MM.1S (cell line): ENCODE data around the gene PLXNA2.

Source experiments
- DNase-seq: peaks from one replicate; pipeline ENCODE4 v3.0.0-alpha.2; 2015
- H2AFZ ChIP-seq: fragments of 300-600 bp; sonication (generic); 2 replicates; pipeline ENCODE4 v1.6.0; 2016; ENCODE audit warnings: antibody characterized with exemption, low read length
- H3F3A ChIP-seq: fragments of 300-600 bp; sonication (generic); 2 replicates; pipeline ENCODE4 v1.6.1; 2016; ENCODE audit warnings: mild to moderate bottlenecking, antibody characterized with exemption, low read length, moderate library complexity, mixed read lengths; ENCODE audit not compliant: insufficient read depth
- H3K27ac ChIP-seq: fragments of 300-600 bp; sonication (generic); 2 replicates; pipeline ENCODE4 v1.5.1; 2016; ENCODE audit warnings: mild to moderate bottlenecking, low read length
- H3K27me3 ChIP-seq: fragments of 300-600 bp; sonication (generic); replicated peaks from 2 replicates; pipeline ENCODE4 v1.6.0; 2016; ENCODE audit warnings: low read length; ENCODE audit not compliant: insufficient read depth
- H3K36me3 ChIP-seq: fragments of 300-600 bp; sonication (generic); replicated peaks from 2 replicates; pipeline ENCODE4 v1.6.1; 2016; ENCODE audit warnings: mild to moderate bottlenecking, low read length, mixed read lengths; ENCODE audit not compliant: insufficient read depth
- H3K4me1 ChIP-seq: fragments of 300-600 bp; sonication (generic); 2 replicates; pipeline ENCODE4 v1.6.1; 2016; ENCODE audit warnings: low read length, mixed read lengths
- H3K4me2 ChIP-seq: fragments of 300-600 bp; sonication (generic); 2 replicates; pipeline ENCODE4 v1.6.0; 2016; ENCODE audit warnings: low read depth, low read length
- H3K4me3 ChIP-seq: fragments of 300-600 bp; sonication (generic); 2 replicates; pipeline ENCODE4 v1.5.1; 2016; ENCODE audit warnings: low read length, mixed read lengths
- H3K79me2 ChIP-seq: fragments of 300-600 bp; sonication (generic); 2 replicates; pipeline ENCODE4 v1.6.1; 2016; ENCODE audit warnings: mixed run types, low read length, mixed read lengths
- H3K9ac ChIP-seq: fragments of 300-600 bp; sonication (generic); 2 replicates; pipeline ENCODE4 v1.6.1; 2016; ENCODE audit warnings: low read length, mixed read lengths
- H3K9me2 ChIP-seq: fragments of 300-600 bp; sonication (generic); replicated peaks from 2 replicates; pipeline ENCODE4 v1.6.1; 2016; ENCODE audit warnings: mild to moderate bottlenecking, low read length, mixed read lengths; ENCODE audit not compliant: insufficient read depth
- H3K9me3 ChIP-seq: fragments of 300-600 bp; sonication (generic); replicated peaks from 2 replicates; pipeline ENCODE4 v1.6.1; 2016; ENCODE audit warnings: mild to moderate bottlenecking, low read length, mixed read lengths; ENCODE audit not compliant: insufficient read depth
- H4K20me1 ChIP-seq: fragments of 300-600 bp; sonication (generic); 2 replicates; pipeline ENCODE4 v1.6.1; 2016; ENCODE audit warnings: mild to moderate bottlenecking, low read length, moderate library complexity, mixed read lengths; ENCODE audit not compliant: insufficient read depth
- EZH2 ChIP-seq: fragments of 300-600 bp; sonication (generic); optimal IDR thresholded peaks from 2 replicates; pipeline ENCODE3; 2017; ENCODE audit warnings: low read depth, mild to moderate bottlenecking, antibody characterized with exemption, low read length, mixed read lengths
- EZH2phosphoT487 ChIP-seq: fragments of 300-600 bp; sonication (generic); IDR thresholded peaks from 2 replicates; pipeline ENCODE4 v1.6.1; 2018; ENCODE audit warnings: antibody characterized with exemption, low read length
- TF ChIP-seq, protein P1 (sequence below): fragments of 300-600 bp; sonication (generic); IDR thresholded peaks from 2 replicates; pipeline ENCODE4 v1.5.1; 2016; ENCODE audit warnings: antibody characterized with exemption, low read length, mixed read lengths

PLXNA2 gene

DNA sequence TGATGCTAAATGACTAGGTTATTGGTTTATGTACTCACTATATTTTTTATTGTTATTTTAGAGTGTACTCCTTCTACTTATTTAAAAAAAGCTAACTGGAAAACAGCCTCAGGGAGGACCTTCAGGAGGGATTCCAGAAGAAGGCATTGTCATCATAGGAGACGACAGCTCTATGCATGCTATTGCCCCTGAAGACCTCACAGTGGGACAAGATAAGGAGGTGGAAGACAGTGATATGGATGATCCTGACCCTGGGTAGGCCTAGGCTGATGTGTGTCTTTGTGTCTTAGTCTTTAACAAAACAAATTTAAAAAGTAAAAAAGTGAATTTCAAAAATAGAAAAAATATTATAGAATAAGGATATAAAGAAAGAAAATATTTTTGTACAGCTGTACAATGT, 177.6 kb downstream of the PLXNA2 start:
- Histone ChIP-seq H3K79me2 (no peaks in the 10 kb centered on the region), H3K27ac (no peak overlapping the region), H2AFZ (no peak overlapping the region), H3K9me3 (no peaks in the 10 kb centered on the region), H3K27me3 (no peaks in the 10 kb centered on the region), H3K9ac (no peak overlapping the region), H3F3A (no peaks in the 10 kb centered on the region), H3K4me2 (no peak overlapping the region), H3K9me2 (no peaks in the 10 kb centered on the region), H3K4me1 (0 out of 2 replicates have a peak, but pooled peaks cover 6% of the 10 kb centered on the region), H3K36me3 (no peaks in the 10 kb centered on the region), H4K20me1 (no peaks in the 10 kb centered on the region), H3K4me3 (no peak overlapping the region)
- TF ChIP-seq EZH2phosphoT487 = no peak
- no peak for TF ChIP-seq EZH2
- TF ChIP-seq, protein P1, sequence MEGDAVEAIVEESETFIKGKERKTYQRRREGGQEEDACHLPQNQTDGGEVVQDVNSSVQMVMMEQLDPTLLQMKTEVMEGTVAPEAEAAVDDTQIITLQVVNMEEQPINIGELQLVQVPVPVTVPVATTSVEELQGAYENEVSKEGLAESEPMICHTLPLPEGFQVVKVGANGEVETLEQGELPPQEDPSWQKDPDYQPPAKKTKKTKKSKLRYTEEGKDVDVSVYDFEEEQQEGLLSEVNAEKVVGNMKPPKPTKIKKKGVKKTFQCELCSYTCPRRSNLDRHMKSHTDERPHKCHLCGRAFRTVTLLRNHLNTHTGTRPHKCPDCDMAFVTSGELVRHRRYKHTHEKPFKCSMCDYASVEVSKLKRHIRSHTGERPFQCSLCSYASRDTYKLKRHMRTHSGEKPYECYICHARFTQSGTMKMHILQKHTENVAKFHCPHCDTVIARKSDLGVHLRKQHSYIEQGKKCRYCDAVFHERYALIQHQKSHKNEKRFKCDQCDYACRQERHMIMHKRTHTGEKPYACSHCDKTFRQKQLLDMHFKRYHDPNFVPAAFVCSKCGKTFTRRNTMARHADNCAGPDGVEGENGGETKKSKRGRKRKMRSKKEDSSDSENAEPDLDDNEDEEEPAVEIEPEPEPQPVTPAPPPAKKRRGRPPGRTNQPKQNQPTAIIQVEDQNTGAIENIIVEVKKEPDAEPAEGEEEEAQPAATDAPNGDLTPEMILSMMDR = no peak
- DNase-seq = no peak

DNA sequence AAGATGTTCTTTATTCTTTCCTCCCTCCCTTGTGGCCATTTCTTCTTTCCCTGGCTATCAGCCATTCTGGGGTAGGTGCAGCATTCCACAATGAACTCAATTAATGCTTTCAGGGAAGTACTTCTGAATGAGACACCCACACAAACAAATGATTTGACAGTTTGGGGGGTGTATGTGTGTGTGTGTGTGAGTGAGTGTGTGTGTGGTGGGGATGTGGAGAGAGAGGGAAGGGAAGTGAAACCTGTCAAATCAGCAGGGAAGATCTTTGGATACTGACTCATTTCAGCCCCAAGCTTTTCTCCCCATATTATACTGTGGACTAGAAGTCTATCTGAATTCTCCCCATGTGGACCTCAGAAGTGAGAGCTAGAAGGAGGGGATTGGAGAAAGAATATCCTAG, 178.3 kb downstream of the PLXNA2 start:
- Histone ChIP-seq H4K20me1 (no peaks in the 10 kb centered on the region), H3K27ac (no peak overlapping the region), H3K9ac (no peak overlapping the region), H3K9me2 (no peaks in the 10 kb centered on the region), H2AFZ (no peak overlapping the region), H3K9me3 (no peaks in the 10 kb centered on the region), H3K27me3 (no peaks in the 10 kb centered on the region), H3K36me3 (no peaks in the 10 kb centered on the region), H3K4me3 (no peak overlapping the region), H3K79me2 (no peaks in the 10 kb centered on the region), H3F3A (no peaks in the 10 kb centered on the region), H3K4me1 (0 out of 2 replicates have a peak, but pooled peaks cover 6% of the 10 kb centered on the region), H3K4me2 (no peak overlapping the region)
- TF ChIP-seq EZH2phosphoT487 = no peak
- TF ChIP-seq EZH2 = no peak
- TF ChIP-seq, protein P1 = no peak
- DNase-seq = no peak

DNA sequence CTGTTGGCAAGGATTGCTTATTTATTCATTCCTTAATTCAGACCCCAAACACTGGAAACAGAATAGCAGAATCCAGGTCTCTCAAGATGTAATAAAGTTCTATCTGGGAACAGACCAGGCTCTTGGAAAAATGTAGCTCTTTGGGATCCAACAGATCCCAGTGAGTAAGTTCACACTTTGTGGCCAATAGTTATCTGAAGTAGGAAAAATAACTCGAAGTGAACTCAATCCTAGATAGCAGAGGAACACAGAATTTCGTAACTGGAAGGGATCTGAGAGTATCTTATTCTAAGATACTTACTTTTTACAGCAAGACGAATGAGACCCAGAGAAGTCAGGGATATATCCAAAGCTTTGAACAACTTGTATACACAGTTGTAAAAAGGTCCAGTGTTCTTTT, 182.6 kb downstream of the PLXNA2 start:
- Histone ChIP-seq H3K27ac (no peak overlapping the region), H4K20me1 (no peaks in the 10 kb centered on the region), H3K36me3 (no peaks in the 10 kb centered on the region), H2AFZ (no peak overlapping the region), H3F3A (no peaks in the 10 kb centered on the region), H3K9me2 (no peaks in the 10 kb centered on the region), H3K4me1 (0 out of 2 replicates have a peak, but pooled peaks cover 6% of the 10 kb centered on the region), H3K9ac (no peak overlapping the region), H3K27me3 (no peaks in the 10 kb centered on the region), H3K4me3 (no peak overlapping the region), H3K4me2 (no peak overlapping the region), H3K9me3 (no peaks in the 10 kb centered on the region), H3K79me2 (no peaks in the 10 kb centered on the region)
- TF ChIP-seq, protein P1 = no peak
- no peak for TF ChIP-seq EZH2phosphoT487
- no peak for TF ChIP-seq EZH2
- DNase-seq = no peak
